H1 (cell line): ENCODE measurements around the gene CCNG1. TPM values are rescaled to one million over a fixed set of nuclear protein-coding genes. Genes with fewer than 3 reads are reported as not detected.

Source experiments
- CTCF ChIA-PET: fragments of 300-600 bp; sonication (Branson Sonifier 250); formaldehyde crosslinking; loops from one replicate; lab custom pipeline; 2021; ENCODE audit not compliant: partially characterized antibody; lab: Charles Lee
- POLR2A ChIA-PET: fragments of 300-600 bp; sonication (Branson Sonifier 250); formaldehyde crosslinking; loops from one replicate; lab custom pipeline; 2021; ENCODE audit warnings: inconsistent platforms; ENCODE audit not compliant: partially characterized antibody; lab: Charles Lee
- DNase-seq, 2 experiments: peaks; one replicate each; pipeline versions ENCODE4 v3.0.0 to v3.0.0-alpha.2; 2010 to 2022; ENCODE audit warnings: low spot score in 2 of 2, low read depth in 1 of 2, mixed read lengths in 1 of 2
- FAIRE-seq: peaks from 2 replicates; lab custom pipeline; 2011; peaks lifted over from hg19 to GRCh38; lab: Jason Lieb, UNC
- H2AFZ ChIP-seq: 2 replicates; pipeline ENCODE4 v1.8.1; 2012; ENCODE audit warnings: low read length, inconsistent platforms
- H2AK5ac ChIP-seq: 2 replicates; pipeline ENCODE4 v1.6.1; 2013; ENCODE audit warnings: low read depth, low read length
- H2BK120ac ChIP-seq: replicated peaks from 2 replicates; pipeline ENCODE3; 2013; ENCODE audit warnings: low read depth, low read length, inconsistent platforms
- H2BK12ac ChIP-seq: 2 replicates; pipeline ENCODE4 v1.6.1; 2013; ENCODE audit warnings: low read depth, low read length
- H2BK15ac ChIP-seq: 2 replicates; pipeline ENCODE4 v1.6.1; 2013; ENCODE audit warnings: low read length
- H2BK20ac ChIP-seq: 2 replicates; pipeline ENCODE4 v1.6.1; 2013; ENCODE audit warnings: low read length
- H2BK5ac ChIP-seq: 2 replicates; pipeline ENCODE4 v1.6.1; 2013; ENCODE audit warnings: low read depth, low read length
- H3K14ac ChIP-seq: 2 replicates; pipeline ENCODE4 v1.6.1; 2013; ENCODE audit warnings: inconsistent platforms; ENCODE audit not compliant: insufficient read length
- H3K18ac ChIP-seq: 2 replicates; pipeline ENCODE4 v1.6.1; 2013; ENCODE audit warnings: low read length; ENCODE audit errors: extremely low read depth
- H3K23ac ChIP-seq: 2 replicates; pipeline ENCODE4 v1.6.1; 2013; ENCODE audit warnings: inconsistent platforms; ENCODE audit not compliant: insufficient read length
- H3K23me2 ChIP-seq: 2 replicates; pipeline ENCODE4 v1.6.1; 2013; ENCODE audit warnings: low read depth, low read length
- H3K27ac ChIP-seq: 2 replicates; pipeline ENCODE4 v1.6.1; 2011; ENCODE audit warnings: low read depth, low read length, inconsistent platforms
- H3K27me3 ChIP-seq, 4 experiments: replicated peaks in 1 of 4; 1 replicate in 1 of 4; 2 replicates in 3 of 4; pipeline versions ENCODE4 v1.6.1 to v1.8.1; 2011 to 2013; ENCODE audit warnings: low read length in 3 of 4, mild to moderate bottlenecking in 3 of 4, inconsistent platforms in 2 of 4, mixed read lengths in 2 of 4, moderate library complexity in 1 of 4; ENCODE audit not compliant: control insufficient read depth in 3 of 4, insufficient read depth in 3 of 4; ENCODE audit errors: extremely low read depth in 1 of 4
- H3K36me3 ChIP-seq, 4 experiments: 2 replicates each; pipeline versions ENCODE4 v1.6.1 to v1.8.1; 2011 to 2013; ENCODE audit warnings: mild to moderate bottlenecking in 4 of 4, low read length in 3 of 4, moderate library complexity in 2 of 4, control low read depth in 1 of 4, inconsistent platforms in 1 of 4; ENCODE audit not compliant: insufficient read depth in 4 of 4, control insufficient read depth in 2 of 4
- H3K4ac ChIP-seq: replicated peaks from 2 replicates; pipeline ENCODE3; 2013; ENCODE audit warnings: low read length, low read depth, mixed read lengths, inconsistent platforms; ENCODE audit not compliant: insufficient read length
- H3K4me1 ChIP-seq, 4 experiments: replicated peaks in 1 of 4; 1 replicate in 1 of 4; 2 replicates in 3 of 4; pipeline versions ENCODE4 v1.6.1 to v1.8.1; 2011 to 2013; ENCODE audit warnings: low read length in 3 of 4, inconsistent platforms in 2 of 4, mixed read lengths in 1 of 4; ENCODE audit not compliant: insufficient read depth in 4 of 4, control insufficient read depth in 3 of 4
- H3K4me2 ChIP-seq, 2 experiments: 2 replicates each; pipeline versions ENCODE4 v1.6.1 to v1.8.1; 2011 to 2013; ENCODE audit warnings: low read depth in 2 of 2, low read length in 2 of 2, control low read depth in 1 of 2, inconsistent platforms in 1 of 2, mild to moderate bottlenecking in 1 of 2; ENCODE audit not compliant: insufficient read depth in 1 of 2
- H3K4me3 ChIP-seq, 4 experiments: fragments of 200-600, 300-600 bp in 1 of 4; sonication (generic), shearing (Covaris generic), sonication (Bioruptor Twin) in 1 of 4; 2 replicates each; pipeline versions ENCODE4 v1.5.1 to v1.8.1; 2011 to 2016; ENCODE audit warnings: low read length in 4 of 4, low read depth in 3 of 4, control low read depth in 2 of 4, inconsistent platforms in 2 of 4, mild to moderate bottlenecking in 2 of 4, mixed read lengths in 1 of 4, moderate library complexity in 1 of 4; ENCODE audit not compliant: insufficient read depth in 2 of 4; ENCODE audit errors: extremely low read depth in 1 of 4
- H3K56ac ChIP-seq: replicated peaks from 2 replicates; pipeline ENCODE3; 2013; ENCODE audit warnings: low read depth, mild to moderate bottlenecking, mixed read lengths, low read length, inconsistent platforms; ENCODE audit not compliant: insufficient read length
- H3K79me1 ChIP-seq: 2 replicates; pipeline ENCODE4 v1.6.1; 2013; ENCODE audit warnings: low read depth, low read length, control low read depth
- H3K79me2 ChIP-seq, 2 experiments: 2 replicates each; pipeline versions ENCODE4 v1.6.1 to v1.8.1; 2012 to 2013; ENCODE audit warnings: low read length in 2 of 2, mild to moderate bottlenecking in 2 of 2, inconsistent platforms in 1 of 2; ENCODE audit not compliant: insufficient read depth in 2 of 2, control insufficient read depth in 1 of 2
- H3K9ac ChIP-seq, 4 experiments: replicated peaks in 1 of 4; 1 replicate in 1 of 4; 2 replicates in 3 of 4; pipeline versions ENCODE4 v1.6.1 to v1.8.1; 2011 to 2013; ENCODE audit warnings: low read depth in 3 of 4, low read length in 3 of 4, control low read depth in 2 of 4, mild to moderate bottlenecking in 2 of 4, moderate library complexity in 2 of 4, inconsistent platforms in 1 of 4; ENCODE audit errors: extremely low read depth in 1 of 4
- H3K9me3 ChIP-seq, 2 experiments: 2 replicates each; pipeline versions ENCODE4 v1.6.1 to v1.8.1; 2012 to 2013; ENCODE audit warnings: mild to moderate bottlenecking in 2 of 2, moderate library complexity in 2 of 2, control low read depth in 1 of 2, inconsistent platforms in 1 of 2, low read depth in 1 of 2, low read length in 1 of 2, mixed read lengths in 1 of 2; ENCODE audit not compliant: insufficient read depth in 2 of 2
- H4K20me1 ChIP-seq, 2 experiments: replicated peaks in 1 of 2; 2 replicates each; pipeline versions ENCODE3 to v1.8.1; 2011 to 2013; ENCODE audit warnings: inconsistent platforms in 2 of 2, low read length in 2 of 2, mild to moderate bottlenecking in 1 of 2; ENCODE audit not compliant: insufficient read depth in 2 of 2, control insufficient read depth in 1 of 2
- H4K5ac ChIP-seq: 2 replicates; pipeline ENCODE4 v1.6.1; 2013; ENCODE audit warnings: low read length, low read depth, mixed read lengths, inconsistent platforms; ENCODE audit not compliant: insufficient read length
- H4K8ac ChIP-seq: 2 replicates; pipeline ENCODE4 v1.8.0; 2013; ENCODE audit warnings: mild to moderate bottlenecking, moderate library complexity, low read length, inconsistent platforms; ENCODE audit not compliant: insufficient read depth; ENCODE audit errors: extremely low read depth
- H4K91ac ChIP-seq: replicated peaks from 2 replicates; pipeline ENCODE3; 2013; ENCODE audit warnings: low read length, mixed read lengths, inconsistent platforms; ENCODE audit not compliant: insufficient read length
- CBX8 ChIP-seq: fragments of 300-800, 300-1000 bp; sonication (generic); IDR thresholded peaks from 2 replicates; pipeline ENCODE4 v1.7.1; 2016; ENCODE audit warnings: low read depth, low read length, borderline replicate concordance
- CHD1 ChIP-seq: IDR thresholded peaks from 2 replicates; pipeline ENCODE4 v1.6.1; 2012; ENCODE audit warnings: low read depth, low read length, improper control_type of control experiment
- EGR1 ChIP-seq: IDR thresholded peaks from 2 replicates; pipeline ENCODE4 v1.6.1; 2011; ENCODE audit warnings: low read depth, low read length, borderline replicate concordance
- GTF2F1 ChIP-seq: IDR thresholded peaks from 2 replicates; pipeline ENCODE4 v1.6.1; 2012; ENCODE audit warnings: low read depth, low read length, improper control_type of control experiment, borderline replicate concordance
- JUN ChIP-seq: IDR thresholded peaks from 2 replicates; pipeline ENCODE4 v1.6.1; 2011; ENCODE audit warnings: low read depth, mild to moderate bottlenecking, improper control_type of control experiment, low read length
- KDM1A ChIP-seq: fragments of 200-600, 300-600 bp; sonication (generic); IDR thresholded peaks from 2 replicates; pipeline ENCODE4 v1.7.1; 2016; ENCODE audit warnings: mild to moderate bottlenecking, low read length, borderline replicate concordance
- KDM4A ChIP-seq: IDR thresholded peaks from one replicate; pipeline ENCODE4 v1.7.1; 2012; ENCODE audit warnings: low read depth, mild to moderate bottlenecking, moderate library complexity, low read length, inconsistent platforms; ENCODE audit not compliant: severe bottlenecking
- RFX5 ChIP-seq: IDR thresholded peaks from 2 replicates; pipeline ENCODE4 v1.6.1; 2011; ENCODE audit warnings: low read depth, low read length, improper control_type of control experiment, borderline replicate concordance
- SIRT6 ChIP-seq: IDR thresholded peaks from one replicate; pipeline ENCODE4 v1.7.1; 2012; ENCODE audit warnings: low read length, inconsistent platforms
- TEAD4 ChIP-seq: IDR thresholded peaks from 2 replicates; pipeline ENCODE4 v1.6.1; 2012; ENCODE audit warnings: low read depth, low read length, inconsistent platforms, mixed read lengths
- WGBS, 2 experiments: shearing (Covaris generic) in 1 of 2; methylation state at CpG; one replicate each; pipeline versions ENCODE4 v1.1.6 to v1.1.7; 2013 to 2015; ENCODE audit warnings: low lambda C conversion rate in 2 of 2, mixed read lengths in 2 of 2, inconsistent platforms in 1 of 2, low coverage in 1 of 2, missing lambda C conversion rate in 1 of 2; ENCODE audit not compliant: insufficient replicate concordance in 2 of 2, insufficient coverage in 1 of 2, insufficient read length in 1 of 2; ENCODE audit errors: extremely low coverage in 1 of 2, missing lambda C conversion rate in 1 of 2; 5-methylcytosine and 5-hydroxymethylcytosine counted together
- polyA plus RNA-seq, 7 experiments: library from polyadenylated mRNA; depleted of rRNA in 3 of 7; stranded (reverse) in 5 of 7; unstranded in 2 of 7; fragments of >200 nt in 5 of 7; fragments of 200-250 nt in 2 of 7; gene quantifications; 1 replicate in 5 of 7; 2 replicates in 1 of 7; 4 replicates in 1 of 7; pipeline versions ENCODE4 v1.2.1 to v1.2.3, GENCODE V29; 2011 to 2013; ENCODE audit warnings: missing spikeins in 2 of 7, mixed read lengths in 2 of 7
- total RNA-seq: library from RNA; stranded (reverse); fragmentation: NEBNext Ultra II Directional; extraction: Animal tissue kit (Norgen Biotek cat#: 25700); gene quantifications from 2 replicates; pipeline ENCODE4 v1.2.1, GENCODE V29; 2021
- TF ChIP-seq, protein P1 (sequence below): IDR thresholded peaks from 2 replicates; pipeline ENCODE4 v1.6.1; 2012; ENCODE audit warnings: inconsistent platforms
- TF ChIP-seq, protein P2 (sequence below): IDR thresholded peaks from 2 replicates; pipeline ENCODE4 v1.6.1; 2011; ENCODE audit warnings: low read length, improper control_type of control experiment

Gene CCNG1
- total and polyA plus RNA-seq, 2 of the 8 experiments (the other 6 are each of a cell fraction or from before 2014, with no cell fraction given), result 165 to 369 TPM

DNA sequence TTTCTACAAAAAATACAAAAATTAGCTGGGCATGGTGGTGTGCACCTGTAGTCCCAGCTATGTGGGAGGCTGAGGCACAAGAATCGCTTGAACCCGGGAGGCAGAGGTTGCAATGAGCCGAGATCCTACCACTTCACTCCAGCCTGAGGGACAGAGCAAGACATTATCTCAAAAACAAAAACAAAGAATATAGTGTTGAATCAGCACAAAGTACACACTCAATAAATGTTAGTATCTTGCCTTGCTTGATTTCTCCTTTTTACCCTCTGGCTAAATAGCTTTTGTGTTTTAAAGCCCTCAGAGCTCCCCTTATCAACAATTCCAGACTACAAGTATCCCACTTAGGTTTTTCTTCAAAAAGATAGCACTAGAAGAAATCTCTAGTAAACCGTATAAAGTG is 37.5 kb upstream of the CCNG1 start:
- Histone ChIP-seq H4K20me1 (no peaks in the 10 kb centered on the region), H3K4ac (no peak overlapping the region), H3K23ac (no peak overlapping the region), H3K79me1 (no peaks in the 10 kb centered on the region), H4K8ac (no peak overlapping the region), H2BK120ac (no peak overlapping the region), H3K9me3 (no peaks in the 10 kb centered on the region), H3K27me3 (no peaks in the 10 kb centered on the region), H2AK5ac (no peak overlapping the region), H2BK5ac (no peak overlapping the region), H3K27ac (no peak overlapping the region), H4K91ac (no peak overlapping the region), H2AFZ (no peak overlapping the region), H3K79me2 (no peaks in the 10 kb centered on the region), H3K4me3 (no peak overlapping the region), H3K9ac (no peak overlapping the region), H2BK12ac (no peak overlapping the region), H2BK15ac (no peak overlapping the region), H3K4me2 (no peak overlapping the region), H4K5ac (no peak overlapping the region), H3K18ac (no peak overlapping the region), H3K56ac (no peak overlapping the region), H2BK20ac (no peak overlapping the region), H3K14ac (no peak overlapping the region), H3K4me1 (no peaks in the 10 kb centered on the region), H3K36me3 (no peaks in the 10 kb centered on the region), H3K23me2 (no peaks in the 10 kb centered on the region)
- 66% methylated on average over 4 of the region's 4 CpGs; no CpG with 5 or more reads in 1 of the 2 experiments for WGBS, 2 experiments
- DNase-seq (no peak), FAIRE-seq (no peak)
- ChIA-PET CTCF (interaction anchor here (0.9 to 1.3 kb wide), 4 partner anchors 8 to 106 kb away, joined by 3 to 11 read pairs (median 4); no protein-coding TSS in a partner anchor), POLR2A (no interaction called here)
- no peak for TF ChIP-seq GTF2F1
- TF ChIP-seq JUN, result no peak
- no peak for TF ChIP-seq TEAD4
- TF ChIP-seq RFX5, result no peak
- TF ChIP-seq SIRT6, result no peak
- no peak for TF ChIP-seq KDM4A
- TF ChIP-seq EGR1, result no peak
- TF ChIP-seq CBX8, result no peak
- TF ChIP-seq CHD1, result no peak
- TF ChIP-seq KDM1A, result no peak
- TF ChIP-seq, protein P1, sequence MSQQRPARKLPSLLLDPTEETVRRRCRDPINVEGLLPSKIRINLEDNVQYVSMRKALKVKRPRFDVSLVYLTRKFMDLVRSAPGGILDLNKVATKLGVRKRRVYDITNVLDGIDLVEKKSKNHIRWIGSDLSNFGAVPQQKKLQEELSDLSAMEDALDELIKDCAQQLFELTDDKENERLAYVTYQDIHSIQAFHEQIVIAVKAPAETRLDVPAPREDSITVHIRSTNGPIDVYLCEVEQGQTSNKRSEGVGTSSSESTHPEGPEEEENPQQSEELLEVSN, result no peak
- TF ChIP-seq, protein P2, sequence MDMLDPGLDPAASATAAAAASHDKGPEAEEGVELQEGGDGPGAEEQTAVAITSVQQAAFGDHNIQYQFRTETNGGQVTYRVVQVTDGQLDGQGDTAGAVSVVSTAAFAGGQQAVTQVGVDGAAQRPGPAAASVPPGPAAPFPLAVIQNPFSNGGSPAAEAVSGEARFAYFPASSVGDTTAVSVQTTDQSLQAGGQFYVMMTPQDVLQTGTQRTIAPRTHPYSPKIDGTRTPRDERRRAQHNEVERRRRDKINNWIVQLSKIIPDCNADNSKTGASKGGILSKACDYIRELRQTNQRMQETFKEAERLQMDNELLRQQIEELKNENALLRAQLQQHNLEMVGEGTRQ, result no peak
